Stimulated activated CD4-positive, alpha-beta T cell treated with anti-CD3 and anti-CD28 coated beads, Interleukin-12 subunit alpha, Interleukin-12 subunit beta, amount 100 ng/mL, for 4 hours (primary cell): ENCODE results near the gene DUS1L.

Source experiments
- DNase-seq: peaks from one replicate; pipeline ENCODE4 v3.0.0-alpha.2; 2020

Gene DUS1L

GRCh38 chr17:82010575-82011525 is 54.8 kb downstream of the DUS1L start:
- DNase-seq, result no peak

DNA sequence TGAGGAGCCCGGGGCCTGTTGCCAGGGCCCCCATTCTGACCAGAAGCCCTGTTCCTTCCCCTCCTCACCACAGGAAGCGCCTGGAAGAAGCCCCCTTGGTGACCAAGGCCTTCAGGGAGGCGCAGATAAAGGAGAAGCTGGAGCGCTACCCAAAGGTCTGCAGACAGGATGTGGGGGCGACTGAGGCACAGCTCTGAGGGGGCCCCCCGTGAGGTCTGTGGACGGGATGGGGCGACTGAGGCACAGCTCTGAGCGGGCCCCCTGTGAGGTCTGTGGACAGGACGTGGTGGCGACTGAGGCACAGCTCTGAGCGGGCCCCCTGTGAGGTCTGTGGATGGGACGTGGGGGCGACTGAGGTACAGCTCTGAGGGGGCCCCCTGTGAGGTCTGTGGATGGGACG is 56.2 kb downstream of the DUS1L start:
- DNase-seq, result no peak

DNA sequence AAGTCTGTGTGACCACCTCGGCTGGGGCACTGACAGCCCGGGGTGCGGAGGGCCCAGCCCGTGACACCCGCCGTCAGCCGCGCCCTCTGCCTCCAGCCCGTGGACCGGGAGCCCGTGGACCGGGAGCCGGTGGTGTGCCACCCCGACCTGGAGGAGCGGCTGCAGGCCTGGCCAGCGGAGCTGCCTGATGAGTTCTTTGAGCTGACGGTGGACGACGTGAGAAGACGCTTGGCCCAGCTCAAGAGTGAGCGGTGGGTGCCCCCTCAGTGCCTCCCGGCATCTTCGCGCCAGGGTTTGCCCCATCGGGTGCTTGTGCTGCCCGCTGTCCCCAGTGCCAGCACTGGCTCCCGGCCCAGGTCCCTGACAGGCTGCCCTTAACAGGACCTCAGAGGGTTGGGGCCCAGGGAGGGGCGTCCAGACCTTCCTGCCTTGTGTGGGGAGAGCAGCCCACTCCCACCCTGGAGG is 56.6 kb downstream of the DUS1L start:
- DNase-seq, result no peak

DNA sequence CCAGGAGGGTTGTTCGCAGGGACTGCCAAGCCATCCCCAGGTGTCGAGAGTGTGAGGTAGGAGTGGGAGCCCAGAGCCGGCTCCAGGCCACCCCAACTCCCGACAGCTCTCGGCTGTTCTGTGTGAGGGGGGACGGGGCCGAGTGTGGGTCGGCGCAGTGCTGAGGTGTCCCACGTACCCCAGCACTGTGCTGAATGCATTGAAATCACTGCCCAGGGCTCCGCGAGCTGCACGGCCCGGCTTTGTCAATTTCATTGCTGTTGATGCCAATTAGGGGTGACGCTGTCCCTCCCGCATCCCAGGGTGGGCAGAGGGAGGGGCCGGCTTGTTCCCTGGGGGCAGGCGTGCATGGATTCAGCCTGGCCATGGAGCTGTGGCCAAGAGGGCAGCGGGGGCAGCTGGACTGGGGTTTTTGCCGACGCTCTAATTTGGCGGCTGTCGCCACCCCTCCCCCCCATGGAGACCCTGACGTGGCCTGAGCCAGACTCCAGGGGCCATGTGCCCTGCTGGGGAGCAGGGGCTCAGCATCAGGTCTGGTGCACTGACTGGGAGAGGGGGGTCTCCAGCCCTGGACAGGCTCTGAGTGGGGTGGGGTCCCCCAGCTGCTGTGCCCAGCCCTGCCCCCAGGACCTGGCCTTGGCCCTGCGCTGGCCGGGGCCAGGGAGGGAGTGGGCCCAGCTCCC is 57.2 kb downstream of the DUS1L start:
- DNase-seq, result no peak
